Activated CD4-positive, alpha-beta T cell treated with anti-CD3 and anti-CD28 coated beads, Interleukin-2, amount 10 ng/mL, durations not matched to agents 24 days and 14 days (primary cell): ENCODE measurements around the gene MC5R. TPM values are rescaled to one million over a fixed set of nuclear protein-coding genes. Genes with fewer than 3 reads are reported as not detected.

ENCODE experiments used
- DNase-seq: peaks from one replicate; pipeline ENCODE4 v3.0.0; 2022
- H3K27ac Mint-ChIP-seq: one replicate; pipeline ENCODE4 v1.8.0; 2022; ENCODE audit warnings: mild to moderate bottlenecking, mixed read lengths
- H3K27me3 Mint-ChIP-seq: one replicate; pipeline ENCODE4 v1.8.0; 2022; ENCODE audit warnings: mixed read lengths
- H3K36me3 Mint-ChIP-seq: one replicate; pipeline ENCODE4 v1.8.0; 2022; ENCODE audit warnings: low read depth, mild to moderate bottlenecking, mixed read lengths
- H3K4me1 Mint-ChIP-seq: one replicate; pipeline ENCODE4 v1.8.0; 2021; ENCODE audit warnings: mixed read lengths
- H3K4me3 Mint-ChIP-seq: one replicate; pipeline ENCODE4 v1.8.0; 2022; ENCODE audit warnings: mild to moderate bottlenecking, moderate library complexity, mixed read lengths
- H3K9me3 Mint-ChIP-seq: one replicate; pipeline ENCODE4 v1.8.0; 2021; ENCODE audit warnings: mixed read lengths
- intact Hi-C: fragments of 100-400 bp; cut with micrococcal nuclease; formaldehyde crosslinking; loops from one replicate; pipeline ENCODE4 v1.15.1; 2023
- total RNA-seq: library from RNA; stranded (reverse); gene quantifications from 2 replicates; pipeline ENCODE4 v1.2.3, GENCODE V29; 2022

The MC5R gene
- total RNA-seq = not detected in 2 replicates

- Mint-ChIP-seq H3K27me3 (peaks cover 16% of the 10 kb centered on the region), H3K36me3 (no peaks in the 10 kb centered on the region), H3K4me1 (no peaks in the 10 kb centered on the region), H3K9me3 (peaks cover 5% of the 10 kb centered on the region), H3K27ac (peak within 1 kb of the TSS; percentile 12), H3K4me3 (peak within 1 kb of the TSS; percentile 64)
- intact Hi-C loops = loop anchor here (1.0 kb wide), 1 partner anchor 262 kb away; no protein-coding TSS in a partner anchor
- peak; percentile 92 for DNase-seq
Observed at GRCh38 chr18:13823707-13824395, at the start of gene MC5R. Gene MC5R (plus strand): TSS chr18:13824149. CDS start chr18:13825766, 1,617 bp downstream.

GRCh38 chr18:13775058-13775457 is 48.9 kb upstream of the MC5R start:
- Mint-ChIP-seq H3K9me3 (peaks cover 7% of the 10 kb centered on the region), H3K4me3 (no peak overlapping the region), H3K27ac (no peak overlapping the region), H3K36me3 (no peaks in the 10 kb centered on the region), H3K4me1 (no peaks in the 10 kb centered on the region), H3K27me3 (peaks cover 14% of the 10 kb centered on the region)
- DNase-seq = no peak
- intact Hi-C loops = no loop called here

- Mint-ChIP-seq H3K36me3 (no peaks in the 10 kb centered on the region), H3K27ac (no peak overlapping the region), H3K4me3 (no peak overlapping the region), H3K9me3 (peaks cover 5% of the 10 kb centered on the region), H3K4me1 (no peaks in the 10 kb centered on the region), H3K27me3 (peaks cover 26% of the 10 kb centered on the region)
- DNase-seq = no peak
- intact Hi-C loops = no loop called here
Observed at GRCh38 chr18:13791181-13791580, 32.8 kb upstream of the MC5R start.

DNA sequence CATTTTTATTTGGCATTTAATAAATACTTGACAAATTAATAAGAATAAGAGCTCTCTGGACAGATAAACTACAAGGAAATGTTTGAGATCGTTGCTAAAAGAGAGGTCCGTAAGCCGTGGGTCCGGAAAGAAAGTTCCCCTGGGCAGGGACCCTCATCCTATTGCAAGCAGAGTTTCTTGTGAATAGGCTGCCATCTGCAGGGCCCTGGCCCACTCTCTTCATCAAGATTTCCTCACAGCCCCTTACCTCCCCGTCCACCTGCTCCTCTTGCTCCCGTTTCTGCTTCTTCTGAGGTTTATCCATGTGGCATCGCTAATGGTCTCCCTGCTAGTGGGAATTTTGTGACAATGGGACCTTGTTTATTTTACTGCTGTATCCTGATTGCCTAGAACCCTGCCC is 30.1 kb upstream of the MC5R start:
- peaks cover 21% of the 10 kb centered on the region for H3K27me3 Mint-ChIP-seq
- H3K36me3 Mint-ChIP-seq = no peaks in the 10 kb centered on the region
- no peak overlapping the region for H3K27ac Mint-ChIP-seq
- H3K9me3 Mint-ChIP-seq = no peaks in the 10 kb centered on the region
- H3K4me1 Mint-ChIP-seq = no peaks in the 10 kb centered on the region
- no peak for DNase-seq
- intact Hi-C loops = no loop called here
- H3K4me3 Mint-ChIP-seq = no peak overlapping the region

DNA sequence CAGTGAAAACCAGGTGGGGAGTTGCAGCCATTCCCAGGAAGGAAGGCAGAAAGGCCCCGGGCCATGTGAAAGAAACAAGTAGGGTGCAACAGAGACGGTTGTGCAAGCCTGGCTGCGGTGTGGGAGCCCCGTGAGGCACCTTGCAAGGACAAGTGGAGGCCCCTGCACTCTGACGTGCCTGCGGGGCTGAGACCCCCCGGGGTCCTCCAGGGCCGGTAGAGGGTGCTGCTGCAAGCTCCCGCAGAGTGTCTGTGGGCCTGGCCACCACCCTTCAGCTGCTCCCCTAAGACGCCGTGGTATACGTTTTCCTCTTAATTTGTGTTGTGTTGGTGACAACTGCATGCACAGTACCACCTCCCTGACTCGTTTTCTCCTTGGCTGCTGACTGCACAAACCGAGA is 27.4 kb upstream of the MC5R start:
- H3K4me3 Mint-ChIP-seq = no peak overlapping the region
- no peaks in the 10 kb centered on the region for H3K36me3 Mint-ChIP-seq
- H3K4me1 Mint-ChIP-seq = peaks cover 7% of the 10 kb centered on the region
- peaks cover 22% of the 10 kb centered on the region for H3K27me3 Mint-ChIP-seq
- intact Hi-C loops = no loop called here
- no peak overlapping the region for H3K27ac Mint-ChIP-seq
- DNase-seq = no peak
- H3K9me3 Mint-ChIP-seq = no peaks in the 10 kb centered on the region

DNA sequence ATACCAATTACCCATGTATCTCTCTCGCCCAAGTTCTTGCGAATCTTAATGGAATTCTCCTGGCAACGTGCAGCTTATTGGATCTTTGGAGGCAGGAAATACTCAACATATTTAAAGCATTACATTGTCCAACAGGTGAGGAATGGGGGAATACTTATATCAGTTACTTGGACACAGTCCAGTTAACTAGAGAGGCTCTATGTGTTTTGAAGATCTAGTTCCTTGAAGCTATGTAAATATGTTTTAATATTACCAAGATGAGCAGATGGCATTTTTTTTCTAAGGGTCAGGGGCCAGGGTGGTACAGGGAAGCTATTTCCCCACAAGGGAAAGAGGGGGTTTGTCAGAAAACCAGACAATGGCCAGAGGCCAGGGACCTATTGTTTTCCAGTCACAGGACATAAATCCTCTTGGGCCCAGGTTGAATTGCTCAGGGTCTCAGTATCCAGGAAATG is 26.8 kb upstream of the MC5R start:
- Mint-ChIP-seq H3K36me3 (no peaks in the 10 kb centered on the region), H3K9me3 (no peaks in the 10 kb centered on the region), H3K4me3 (no peak overlapping the region), H3K4me1 (peaks cover 7% of the 10 kb centered on the region), H3K27ac (no peak overlapping the region), H3K27me3 (peaks cover 25% of the 10 kb centered on the region)
- DNase-seq = no peak
- intact Hi-C loops = no loop called here

DNA sequence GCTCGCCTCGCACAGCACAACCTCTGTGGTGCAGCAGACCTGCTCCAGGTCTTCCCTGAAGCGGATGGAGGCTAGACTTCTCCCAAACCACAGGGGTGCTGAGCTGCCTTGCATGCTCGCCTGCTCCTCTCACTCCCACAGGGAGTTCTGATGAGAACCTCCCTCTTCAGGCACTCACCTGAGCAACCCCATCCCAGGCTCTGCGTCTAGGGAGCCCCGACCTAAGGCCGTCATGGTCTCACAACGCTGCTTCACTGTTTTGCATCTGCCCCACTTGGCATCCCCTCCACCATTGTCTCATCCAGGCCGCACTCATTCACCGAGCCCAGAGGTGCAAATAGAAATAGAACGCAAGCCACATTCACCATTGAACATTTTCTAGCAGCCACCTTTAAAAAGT is 24.6 kb upstream of the MC5R start:
- intact Hi-C loops = no loop called here
- H3K36me3 Mint-ChIP-seq = no peaks in the 10 kb centered on the region
- peaks cover 36% of the 10 kb centered on the region for H3K27me3 Mint-ChIP-seq
- no peak overlapping the region for H3K4me3 Mint-ChIP-seq
- DNase-seq = peak; percentile 51
- H3K9me3 Mint-ChIP-seq = no peaks in the 10 kb centered on the region
- peaks cover 7% of the 10 kb centered on the region for H3K4me1 Mint-ChIP-seq
- no peak overlapping the region for H3K27ac Mint-ChIP-seq

DNA sequence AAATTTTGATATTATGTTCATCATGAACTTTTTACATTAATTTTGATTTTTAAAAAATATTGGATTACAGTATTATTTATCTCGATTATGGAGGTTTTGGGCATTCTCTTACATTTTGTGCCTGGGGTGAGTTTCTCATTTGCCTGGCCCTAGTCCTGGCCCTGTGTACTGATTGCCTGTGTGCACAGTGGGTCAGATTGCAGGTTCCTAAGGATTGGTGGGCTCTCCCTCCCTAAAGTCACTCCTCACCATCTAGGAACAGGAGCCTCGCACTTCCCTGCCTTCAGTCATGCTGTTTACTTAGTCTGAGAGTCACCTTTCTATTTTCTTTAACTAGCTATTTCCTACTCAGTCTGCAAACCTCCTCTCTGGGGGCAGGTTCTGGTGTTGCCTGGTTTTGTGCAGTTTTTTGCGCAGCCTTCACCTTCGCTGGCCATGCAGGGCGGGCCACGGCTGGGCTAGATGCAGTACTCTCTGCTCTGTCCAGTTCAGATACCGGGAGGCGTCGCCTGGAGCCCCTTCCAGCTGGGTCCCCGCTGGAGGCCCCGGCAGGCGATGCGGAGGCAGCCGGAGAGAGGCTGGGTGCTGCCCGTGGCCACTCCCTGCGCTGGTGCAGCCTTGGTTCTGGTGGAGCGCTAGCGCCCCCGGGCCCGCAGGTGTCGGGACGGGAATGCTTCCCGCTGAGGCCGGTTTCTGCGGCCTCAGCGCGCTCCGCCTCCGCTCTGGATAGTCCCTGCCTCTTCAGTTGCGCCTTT is 23.3 kb upstream of the MC5R start:
- peaks cover 45% of the 10 kb centered on the region for H3K27me3 Mint-ChIP-seq
- intact Hi-C loops = loop anchor here (2.0 to 5.0 kb wide), 2 partner anchors 243 to 584 kb away; no protein-coding TSS in a partner anchor
- no peak overlapping the region for H3K27ac Mint-ChIP-seq
- DNase-seq = peak; percentile 81
- H3K4me3 Mint-ChIP-seq = peak overlapping the region; percentile 49
- H3K4me1 Mint-ChIP-seq = peaks cover 7% of the 10 kb centered on the region
- H3K36me3 Mint-ChIP-seq = no peaks in the 10 kb centered on the region
- no peaks in the 10 kb centered on the region for H3K9me3 Mint-ChIP-seq

GRCh38 chr18:13801260-13801601 is 22.7 kb upstream of the MC5R start:
- Mint-ChIP-seq H3K27ac (no peak overlapping the region), H3K27me3 (peaks cover 46% of the 10 kb centered on the region), H3K4me3 (peak overlapping the region; percentile 49), H3K9me3 (no peaks in the 10 kb centered on the region), H3K36me3 (no peaks in the 10 kb centered on the region), H3K4me1 (peaks cover 7% of the 10 kb centered on the region)
- DNase-seq = no peak
- intact Hi-C loops = loop anchor here (2.0 to 5.0 kb wide), 2 partner anchors 244 to 584 kb away; no protein-coding TSS in a partner anchor

GRCh38 chr18:13804305-13804704 is 19.6 kb upstream of the MC5R start:
- Mint-ChIP-seq H3K9me3 (no peaks in the 10 kb centered on the region), H3K27ac (no peak overlapping the region), H3K27me3 (peaks cover 46% of the 10 kb centered on the region), H3K36me3 (no peaks in the 10 kb centered on the region), H3K4me3 (no peak overlapping the region), H3K4me1 (peaks cover 7% of the 10 kb centered on the region)
- intact Hi-C loops = loop anchor here (5.0 kb wide), 1 partner anchor 247 kb away; no protein-coding TSS in a partner anchor
- DNase-seq = no peak

GRCh38 chr18:13808294-13809042 is 15.5 kb upstream of the MC5R start:
- H3K4me1 Mint-ChIP-seq = no peaks in the 10 kb centered on the region
- no peak overlapping the region for H3K4me3 Mint-ChIP-seq
- H3K36me3 Mint-ChIP-seq = no peaks in the 10 kb centered on the region
- DNase-seq = no peak
- H3K9me3 Mint-ChIP-seq = no peaks in the 10 kb centered on the region
- intact Hi-C loops = no loop called here
- no peak overlapping the region for H3K27ac Mint-ChIP-seq
- peaks cover 35% of the 10 kb centered on the region for H3K27me3 Mint-ChIP-seq

DNA sequence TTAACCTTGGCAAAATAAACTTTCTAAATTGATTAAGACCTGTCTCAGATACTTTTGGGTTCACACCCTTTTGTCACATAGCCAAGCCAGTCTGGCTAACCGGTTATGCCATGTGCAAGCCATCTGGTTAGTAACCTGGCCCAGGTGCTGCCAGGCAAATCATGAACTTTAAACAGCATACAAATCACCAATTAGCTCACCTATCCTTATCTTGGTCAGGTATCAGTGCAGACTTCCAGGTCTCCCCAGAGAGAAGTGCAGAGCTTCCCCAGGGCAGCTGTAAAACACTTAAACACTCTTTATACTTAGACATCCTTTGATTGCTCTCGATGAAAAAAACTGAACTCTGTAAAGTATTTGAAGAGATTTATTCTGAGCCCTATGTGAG is 14.9 kb upstream of the MC5R start:
- Mint-ChIP-seq H3K36me3 (no peaks in the 10 kb centered on the region), H3K27ac (no peak overlapping the region), H3K4me3 (no peak overlapping the region), H3K9me3 (no peaks in the 10 kb centered on the region), H3K4me1 (no peaks in the 10 kb centered on the region), H3K27me3 (peaks cover 34% of the 10 kb centered on the region)
- no peak for DNase-seq
- intact Hi-C loops = no loop called here

DNA sequence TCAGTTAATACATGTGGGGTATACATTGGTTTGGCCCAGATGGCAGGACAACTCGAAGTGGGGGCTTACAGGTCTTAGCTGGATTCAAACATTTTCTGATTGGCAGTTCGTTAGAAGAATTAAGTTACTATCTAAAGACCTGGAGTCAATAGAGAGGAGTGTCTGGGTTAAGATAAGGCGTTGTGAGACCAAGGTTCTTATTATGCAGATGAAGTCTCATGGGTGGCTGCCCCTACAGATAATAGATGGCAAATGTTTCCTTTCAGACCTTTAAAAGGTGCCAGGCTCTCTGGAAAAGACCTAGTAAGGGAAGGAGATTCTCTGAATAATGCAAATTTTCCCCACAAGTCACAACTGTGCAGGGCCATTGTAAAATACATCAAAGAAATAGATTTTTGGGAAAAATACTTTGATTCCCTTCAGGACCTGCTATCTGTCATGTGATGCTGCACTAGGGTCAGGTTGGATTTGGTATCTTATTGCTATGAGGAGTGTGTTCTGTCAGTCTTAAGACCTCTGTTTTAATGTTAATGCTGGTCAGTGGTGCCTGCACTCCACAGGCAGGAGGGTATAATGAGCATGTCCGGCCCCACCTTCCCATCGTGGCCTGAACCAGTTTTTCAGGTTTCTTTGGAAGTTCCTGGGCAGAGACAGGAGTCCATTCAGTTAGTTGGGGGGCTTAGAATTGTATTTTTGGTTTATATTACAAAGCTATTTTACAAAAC is 14.3 kb upstream of the MC5R start:
- no peak overlapping the region for H3K4me3 Mint-ChIP-seq
- H3K36me3 Mint-ChIP-seq = no peaks in the 10 kb centered on the region
- H3K27me3 Mint-ChIP-seq = peaks cover 29% of the 10 kb centered on the region
- no peak for DNase-seq
- H3K4me1 Mint-ChIP-seq = no peaks in the 10 kb centered on the region
- H3K27ac Mint-ChIP-seq = no peak overlapping the region
- no peaks in the 10 kb centered on the region for H3K9me3 Mint-ChIP-seq
- intact Hi-C loops = no loop called here
